ENCODE measurements around the gene IGIP.

Gene IGIP

DNA sequence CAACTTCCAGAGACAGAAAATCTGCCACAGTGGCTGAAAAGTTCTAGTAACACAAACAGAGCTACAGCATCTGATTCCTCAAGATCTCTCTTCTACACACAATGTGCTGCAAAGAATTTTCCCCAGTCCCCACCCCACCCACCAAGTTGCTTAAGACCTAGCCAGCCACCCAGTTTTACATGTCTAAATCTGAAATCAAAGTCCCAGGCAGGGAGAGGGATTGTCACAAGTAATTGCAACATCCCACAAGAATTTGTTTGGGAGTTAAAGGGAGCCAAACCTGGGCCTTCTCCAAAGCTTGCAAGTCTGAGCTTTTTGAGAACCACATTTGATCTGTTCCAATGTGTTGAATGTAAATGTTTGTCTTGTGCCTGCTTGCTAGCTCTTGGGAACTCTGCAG lies 15.5 kb downstream of the IGIP start:
- no peak overlapping the region for H3K4me3 ChIP-seq (replicated peaks; ENCODE audit: insufficient read depth, low read length)
- no peaks in the 10 kb centered on the region for H3K27me3 ChIP-seq (ENCODE audit: insufficient read depth, poor library complexity, severe bottlenecking)
- H3K27ac ChIP-seq (replicated peaks): no peak overlapping the region
- no peak for DNase-seq (ENCODE audit: low read depth in 1 of 2, low spot score in 1 of 2)
- TF ChIP-seq GABPA (IDR thresholded peaks at IDR 0.05; ENCODE audit: low read depth): no peak
- no peak for TF ChIP-seq POLR2AphosphoS5 (IDR thresholded peaks at IDR 0.05; ENCODE audit: low read depth)
- TF ChIP-seq, protein P1, sequence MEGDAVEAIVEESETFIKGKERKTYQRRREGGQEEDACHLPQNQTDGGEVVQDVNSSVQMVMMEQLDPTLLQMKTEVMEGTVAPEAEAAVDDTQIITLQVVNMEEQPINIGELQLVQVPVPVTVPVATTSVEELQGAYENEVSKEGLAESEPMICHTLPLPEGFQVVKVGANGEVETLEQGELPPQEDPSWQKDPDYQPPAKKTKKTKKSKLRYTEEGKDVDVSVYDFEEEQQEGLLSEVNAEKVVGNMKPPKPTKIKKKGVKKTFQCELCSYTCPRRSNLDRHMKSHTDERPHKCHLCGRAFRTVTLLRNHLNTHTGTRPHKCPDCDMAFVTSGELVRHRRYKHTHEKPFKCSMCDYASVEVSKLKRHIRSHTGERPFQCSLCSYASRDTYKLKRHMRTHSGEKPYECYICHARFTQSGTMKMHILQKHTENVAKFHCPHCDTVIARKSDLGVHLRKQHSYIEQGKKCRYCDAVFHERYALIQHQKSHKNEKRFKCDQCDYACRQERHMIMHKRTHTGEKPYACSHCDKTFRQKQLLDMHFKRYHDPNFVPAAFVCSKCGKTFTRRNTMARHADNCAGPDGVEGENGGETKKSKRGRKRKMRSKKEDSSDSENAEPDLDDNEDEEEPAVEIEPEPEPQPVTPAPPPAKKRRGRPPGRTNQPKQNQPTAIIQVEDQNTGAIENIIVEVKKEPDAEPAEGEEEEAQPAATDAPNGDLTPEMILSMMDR (IDR thresholded peaks at IDR 0.05; ENCODE audit: insufficient read depth, low read length): no peak
- TF ChIP-seq, protein P2, sequence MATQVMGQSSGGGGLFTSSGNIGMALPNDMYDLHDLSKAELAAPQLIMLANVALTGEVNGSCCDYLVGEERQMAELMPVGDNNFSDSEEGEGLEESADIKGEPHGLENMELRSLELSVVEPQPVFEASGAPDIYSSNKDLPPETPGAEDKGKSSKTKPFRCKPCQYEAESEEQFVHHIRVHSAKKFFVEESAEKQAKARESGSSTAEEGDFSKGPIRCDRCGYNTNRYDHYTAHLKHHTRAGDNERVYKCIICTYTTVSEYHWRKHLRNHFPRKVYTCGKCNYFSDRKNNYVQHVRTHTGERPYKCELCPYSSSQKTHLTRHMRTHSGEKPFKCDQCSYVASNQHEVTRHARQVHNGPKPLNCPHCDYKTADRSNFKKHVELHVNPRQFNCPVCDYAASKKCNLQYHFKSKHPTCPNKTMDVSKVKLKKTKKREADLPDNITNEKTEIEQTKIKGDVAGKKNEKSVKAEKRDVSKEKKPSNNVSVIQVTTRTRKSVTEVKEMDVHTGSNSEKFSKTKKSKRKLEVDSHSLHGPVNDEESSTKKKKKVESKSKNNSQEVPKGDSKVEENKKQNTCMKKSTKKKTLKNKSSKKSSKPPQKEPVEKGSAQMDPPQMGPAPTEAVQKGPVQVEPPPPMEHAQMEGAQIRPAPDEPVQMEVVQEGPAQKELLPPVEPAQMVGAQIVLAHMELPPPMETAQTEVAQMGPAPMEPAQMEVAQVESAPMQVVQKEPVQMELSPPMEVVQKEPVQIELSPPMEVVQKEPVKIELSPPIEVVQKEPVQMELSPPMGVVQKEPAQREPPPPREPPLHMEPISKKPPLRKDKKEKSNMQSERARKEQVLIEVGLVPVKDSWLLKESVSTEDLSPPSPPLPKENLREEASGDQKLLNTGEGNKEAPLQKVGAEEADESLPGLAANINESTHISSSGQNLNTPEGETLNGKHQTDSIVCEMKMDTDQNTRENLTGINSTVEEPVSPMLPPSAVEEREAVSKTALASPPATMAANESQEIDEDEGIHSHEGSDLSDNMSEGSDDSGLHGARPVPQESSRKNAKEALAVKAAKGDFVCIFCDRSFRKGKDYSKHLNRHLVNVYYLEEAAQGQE (IDR thresholded peaks at IDR 0.05; ENCODE audit: insufficient replicate concordance, low read depth): no peak
- no peak for TF ChIP-seq SPI1 (IDR thresholded peaks at IDR 0.05; ENCODE audit: borderline replicate concordance, low read depth)

DNA sequence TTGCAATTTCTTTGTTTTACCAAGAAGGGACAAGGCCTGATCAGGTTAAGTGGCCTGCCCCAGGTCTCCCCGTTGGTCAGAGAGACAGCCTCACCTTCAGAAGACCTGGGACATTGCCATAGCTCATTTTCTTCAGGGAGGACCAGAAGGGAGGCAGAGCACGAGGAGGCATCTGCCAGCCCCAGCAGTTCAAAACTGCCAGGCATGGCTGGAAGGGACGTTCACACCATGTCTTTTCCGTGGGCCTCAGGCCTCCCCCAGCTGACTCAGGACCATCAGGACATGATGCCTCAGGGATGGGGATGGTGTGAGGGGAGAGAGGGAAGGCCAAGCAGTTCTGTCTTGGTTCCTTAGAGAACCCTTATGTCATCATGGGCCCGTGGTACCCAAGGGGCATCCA lies 16.5 kb downstream of the IGIP start:
- DNase-seq (ENCODE audit: low read depth in 1 of 2, low spot score in 1 of 2): no peak
- H3K4me3 ChIP-seq (replicated peaks; ENCODE audit: insufficient read depth, low read length): no peak overlapping the region
- H3K27me3 ChIP-seq (ENCODE audit: insufficient read depth, poor library complexity, severe bottlenecking): no peaks in the 10 kb centered on the region
- H3K27ac ChIP-seq (replicated peaks): no peak overlapping the region
- TF ChIP-seq POLR2AphosphoS5 (IDR thresholded peaks at IDR 0.05; ENCODE audit: low read depth) (no peak), GABPA (IDR thresholded peaks at IDR 0.05; ENCODE audit: low read depth) (no peak), SPI1 (IDR thresholded peaks at IDR 0.05; ENCODE audit: borderline replicate concordance, low read depth) (no peak)
- TF ChIP-seq, protein P2 (IDR thresholded peaks at IDR 0.05; ENCODE audit: insufficient replicate concordance, low read depth): no peak
- TF ChIP-seq, protein P1 (IDR thresholded peaks at IDR 0.05; ENCODE audit: insufficient read depth, low read length): no peak

DNA sequence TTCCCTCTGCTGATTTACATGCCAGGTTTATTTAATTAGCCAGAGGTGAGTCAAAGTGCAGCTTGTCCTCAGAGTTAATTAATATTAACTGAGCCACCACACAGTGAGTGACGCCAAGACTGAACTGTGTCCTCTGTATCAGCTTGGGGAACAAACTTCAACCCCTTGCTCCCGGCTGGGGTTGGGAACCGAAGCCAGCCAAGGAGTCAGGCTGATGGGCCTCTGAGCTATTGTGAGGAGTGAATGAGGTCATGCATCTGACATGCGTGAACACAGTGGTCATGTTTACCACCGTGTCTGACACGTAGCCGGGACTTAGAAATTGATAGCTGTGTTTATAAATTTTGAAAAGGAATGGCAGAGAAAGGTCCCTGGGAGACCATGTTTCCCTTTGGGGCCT lies 17.1 kb downstream of the IGIP start:
- no peaks in the 10 kb centered on the region for H3K27me3 ChIP-seq (ENCODE audit: insufficient read depth, poor library complexity, severe bottlenecking)
- no peak overlapping the region for H3K4me3 ChIP-seq (replicated peaks; ENCODE audit: insufficient read depth, low read length)
- no peak overlapping the region for H3K27ac ChIP-seq (replicated peaks)
- DNase-seq (ENCODE audit: low read depth in 1 of 2, low spot score in 1 of 2): no peak
- TF ChIP-seq GABPA (IDR thresholded peaks at IDR 0.05; ENCODE audit: low read depth): no peak
- TF ChIP-seq, protein P2 (IDR thresholded peaks at IDR 0.05; ENCODE audit: insufficient replicate concordance, low read depth): no peak
- TF ChIP-seq SPI1 (IDR thresholded peaks at IDR 0.05; ENCODE audit: borderline replicate concordance, low read depth): no peak
- TF ChIP-seq, protein P1 (IDR thresholded peaks at IDR 0.05; ENCODE audit: insufficient read depth, low read length): no peak
- no peak for TF ChIP-seq POLR2AphosphoS5 (IDR thresholded peaks at IDR 0.05; ENCODE audit: low read depth)
